Astrocyte (in vitro differentiated cells and primary cell): ENCODE results near the gene SLC7A9. TPM values are rescaled to one million over a fixed set of nuclear protein-coding genes. Genes with fewer than 3 reads are reported as not detected.

Experiments
- DNase-seq: peaks from one replicate; pipeline ENCODE4 v3.0.0-alpha.2; 2010; ENCODE audit warnings: low read depth
- FAIRE-seq: peaks from 2 replicates; lab custom pipeline; 2011; peaks lifted over from hg19 to GRCh38; lab: Jason Lieb, UNC
- H2AFZ ChIP-seq: 2 replicates; pipeline ENCODE4 v1.6.0; 2012; ENCODE audit warnings: low read depth, low read length, inconsistent platforms
- H3K27ac ChIP-seq: 2 replicates; pipeline ENCODE4 v1.5.1; 2011; ENCODE audit warnings: low read depth, low read length, inconsistent platforms
- H3K27me3 ChIP-seq: 2 replicates; pipeline ENCODE4 v1.6.0; 2011; ENCODE audit warnings: low read length, inconsistent platforms; ENCODE audit not compliant: insufficient read depth
- H3K36me3 ChIP-seq: 2 replicates; pipeline ENCODE4 v1.5.1; 2011; ENCODE audit warnings: low read length, inconsistent platforms; ENCODE audit not compliant: insufficient read depth
- H3K4me1 ChIP-seq: 2 replicates; pipeline ENCODE4 v1.5.1; 2011; ENCODE audit warnings: low read length, inconsistent platforms; ENCODE audit not compliant: insufficient read depth
- H3K4me2 ChIP-seq: 2 replicates; pipeline ENCODE4 v1.6.0; 2012; ENCODE audit warnings: low read length, inconsistent platforms
- H3K4me3 ChIP-seq: 2 replicates; pipeline ENCODE4 v1.5.1; 2011; ENCODE audit warnings: low read depth, mild to moderate bottlenecking, low read length, inconsistent platforms; ENCODE audit not compliant: insufficient read depth
- H3K79me2 ChIP-seq: 2 replicates; pipeline ENCODE4 v1.6.0; 2012; ENCODE audit warnings: mild to moderate bottlenecking, low read length, inconsistent platforms; ENCODE audit not compliant: insufficient read depth
- H3K9ac ChIP-seq: 2 replicates; pipeline ENCODE4 v1.6.0; 2012; ENCODE audit warnings: mild to moderate bottlenecking, low read length, inconsistent platforms
- H3K9me3 ChIP-seq: 2 replicates; pipeline ENCODE4 v1.5.1; 2012; ENCODE audit warnings: low read depth, mild to moderate bottlenecking, low read length, inconsistent platforms; ENCODE audit not compliant: insufficient read depth
- H4K20me1 ChIP-seq: 2 replicates; pipeline ENCODE4 v1.6.0; 2012; ENCODE audit warnings: low read length, inconsistent platforms; ENCODE audit not compliant: insufficient read depth
- H3K27ac Mint-ChIP-seq: one replicate; pipeline ENCODE4 v1.8.0; 2021; ENCODE audit warnings: mild to moderate bottlenecking, mixed read lengths; ENCODE audit not compliant: unreplicated experiment
- H3K27me3 Mint-ChIP-seq: one replicate; pipeline ENCODE4 v1.8.0; 2021; ENCODE audit warnings: low read depth, mixed read lengths; ENCODE audit not compliant: unreplicated experiment
- H3K36me3 Mint-ChIP-seq: one replicate; pipeline ENCODE4 v1.8.0; 2021; ENCODE audit warnings: low read depth, mixed read lengths; ENCODE audit not compliant: unreplicated experiment
- H3K4me1 Mint-ChIP-seq: one replicate; pipeline ENCODE4 v1.8.0; 2021; ENCODE audit warnings: low read depth, mixed read lengths; ENCODE audit not compliant: unreplicated experiment
- H3K4me3 Mint-ChIP-seq: one replicate; pipeline ENCODE4 v1.8.0; 2021; ENCODE audit warnings: mild to moderate bottlenecking, moderate library complexity, mixed read lengths; ENCODE audit not compliant: unreplicated experiment
- H3K9me3 Mint-ChIP-seq: one replicate; pipeline ENCODE4 v1.8.0; 2021; ENCODE audit warnings: mild to moderate bottlenecking, mixed read lengths; ENCODE audit not compliant: unreplicated experiment
- EZH2 ChIP-seq: IDR thresholded peaks from 2 replicates; pipeline ENCODE4 v1.6.1; 2012; ENCODE audit warnings: mild to moderate bottlenecking, low read length, inconsistent platforms; ENCODE audit not compliant: insufficient read depth
- total RNA-seq: library from RNA; stranded (reverse); gene quantifications from 2 replicates; pipeline ENCODE4 v1.2.1, GENCODE V29; 2021
- TF ChIP-seq, protein P1 (sequence below): IDR thresholded peaks from 2 replicates; pipeline ENCODE4 v1.5.1; 2011; ENCODE audit warnings: low read depth, mild to moderate bottlenecking, inconsistent platforms, low read length, moderate library complexity; ENCODE audit not compliant: insufficient read depth

SLC7A9 gene
- total RNA-seq, 1 donor from 2014 or later, result 0.45 TPM

GRCh38 chr19:32876919-32877285 is 7.3 kb upstream of the SLC7A9 start:
- Histone ChIP-seq H3K4me3 (no peak overlapping the region), H3K4me1 (peaks cover 9% of the 10 kb centered on the region), H3K9ac (peak overlapping the region; percentile 61), H3K27me3 (no peaks in the 10 kb centered on the region), H2AFZ (no peak overlapping the region), H3K9me3 (no peaks in the 10 kb centered on the region), H3K4me2 (peak overlapping the region; percentile 44), H4K20me1 (no peaks in the 10 kb centered on the region), H3K27ac (peak overlapping the region; percentile 69), H3K79me2 (no peaks in the 10 kb centered on the region), H3K36me3 (no peaks in the 10 kb centered on the region)
- Mint-ChIP-seq H3K27ac (no peak overlapping the region), H3K4me3 (no peak overlapping the region), H3K27me3 (no peaks in the 10 kb centered on the region), H3K36me3 (peaks cover 11% of the 10 kb centered on the region), H3K4me1 (no peaks in the 10 kb centered on the region), H3K9me3 (no peaks in the 10 kb centered on the region)
- TF ChIP-seq EZH2, result no peak
- TF ChIP-seq, protein P1, sequence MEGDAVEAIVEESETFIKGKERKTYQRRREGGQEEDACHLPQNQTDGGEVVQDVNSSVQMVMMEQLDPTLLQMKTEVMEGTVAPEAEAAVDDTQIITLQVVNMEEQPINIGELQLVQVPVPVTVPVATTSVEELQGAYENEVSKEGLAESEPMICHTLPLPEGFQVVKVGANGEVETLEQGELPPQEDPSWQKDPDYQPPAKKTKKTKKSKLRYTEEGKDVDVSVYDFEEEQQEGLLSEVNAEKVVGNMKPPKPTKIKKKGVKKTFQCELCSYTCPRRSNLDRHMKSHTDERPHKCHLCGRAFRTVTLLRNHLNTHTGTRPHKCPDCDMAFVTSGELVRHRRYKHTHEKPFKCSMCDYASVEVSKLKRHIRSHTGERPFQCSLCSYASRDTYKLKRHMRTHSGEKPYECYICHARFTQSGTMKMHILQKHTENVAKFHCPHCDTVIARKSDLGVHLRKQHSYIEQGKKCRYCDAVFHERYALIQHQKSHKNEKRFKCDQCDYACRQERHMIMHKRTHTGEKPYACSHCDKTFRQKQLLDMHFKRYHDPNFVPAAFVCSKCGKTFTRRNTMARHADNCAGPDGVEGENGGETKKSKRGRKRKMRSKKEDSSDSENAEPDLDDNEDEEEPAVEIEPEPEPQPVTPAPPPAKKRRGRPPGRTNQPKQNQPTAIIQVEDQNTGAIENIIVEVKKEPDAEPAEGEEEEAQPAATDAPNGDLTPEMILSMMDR, result no peak
- FAIRE-seq (no peak), DNase-seq (peak; percentile 50)

GRCh38 chr19:32876236-32876918 is 6.8 kb upstream of the SLC7A9 start:
- H3K27ac ChIP-seq, result no peak overlapping the region
- no peak for DNase-seq
- no peak overlapping the region for H3K4me2 ChIP-seq
- peaks cover 9% of the 10 kb centered on the region for H3K4me1 ChIP-seq
- H4K20me1 ChIP-seq, result no peaks in the 10 kb centered on the region
- Mint-ChIP-seq H3K4me3 (no peak overlapping the region), H3K9me3 (no peaks in the 10 kb centered on the region), H3K27ac (no peak overlapping the region), H3K36me3 (peaks cover 10% of the 10 kb centered on the region), H3K4me1 (no peaks in the 10 kb centered on the region), H3K27me3 (no peaks in the 10 kb centered on the region)
- H3K9me3 ChIP-seq, result no peaks in the 10 kb centered on the region
- no peak overlapping the region for H3K4me3 ChIP-seq
- TF ChIP-seq, protein P1, result no peak
- no peak for TF ChIP-seq EZH2
- no peak overlapping the region for H3K9ac ChIP-seq
- H3K79me2 ChIP-seq, result no peaks in the 10 kb centered on the region
- H3K36me3 ChIP-seq, result no peaks in the 10 kb centered on the region
- H2AFZ ChIP-seq, result no peak overlapping the region
- no peak for FAIRE-seq
- no peaks in the 10 kb centered on the region for H3K27me3 ChIP-seq

DNA sequence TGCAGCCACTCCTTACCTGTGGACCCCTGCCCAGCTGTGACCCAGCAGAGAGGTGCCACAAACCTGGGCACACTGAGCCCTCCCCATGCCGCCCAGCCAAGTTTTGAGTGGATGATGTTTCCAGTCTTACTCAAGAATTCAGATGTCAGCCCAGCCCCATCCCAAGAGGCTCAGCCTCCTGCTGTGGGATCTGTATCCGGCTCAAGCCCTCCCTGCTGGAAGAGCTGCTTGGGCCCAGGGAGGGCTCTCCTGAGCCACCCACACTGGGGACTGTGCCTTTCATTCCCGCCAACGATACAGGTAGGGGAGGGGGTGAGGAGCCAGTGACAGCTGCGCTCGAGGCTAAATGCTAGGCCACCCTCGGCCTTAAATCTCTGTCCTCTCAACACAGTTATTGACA is 5.9 kb upstream of the SLC7A9 start:
- H3K27me3 Mint-ChIP-seq, result no peaks in the 10 kb centered on the region
- no peaks in the 10 kb centered on the region for H3K27me3 ChIP-seq
- no peak overlapping the region for H3K9ac ChIP-seq
- no peaks in the 10 kb centered on the region for H3K9me3 Mint-ChIP-seq
- TF ChIP-seq EZH2, result no peak
- no peak overlapping the region for H3K27ac ChIP-seq
- DNase-seq (no peak), FAIRE-seq (no peak)
- H3K79me2 ChIP-seq, result no peaks in the 10 kb centered on the region
- peaks cover 9% of the 10 kb centered on the region for H3K4me1 ChIP-seq
- no peaks in the 10 kb centered on the region for H3K4me1 Mint-ChIP-seq
- H3K9me3 ChIP-seq, result no peaks in the 10 kb centered on the region
- H3K27ac Mint-ChIP-seq, result no peak overlapping the region
- H3K4me2 ChIP-seq, result no peak overlapping the region
- H3K4me3 Mint-ChIP-seq, result no peak overlapping the region
- H3K4me3 ChIP-seq, result no peak overlapping the region
- no peak overlapping the region for H2AFZ ChIP-seq
- H3K36me3 ChIP-seq, result no peaks in the 10 kb centered on the region
- no peaks in the 10 kb centered on the region for H4K20me1 ChIP-seq
- H3K36me3 Mint-ChIP-seq, result peaks cover 10% of the 10 kb centered on the region
